GM12873 (cell line): Measurements from ENCODE around the gene ROR2.

Experiments
- TF ChIP-seq, protein P1 (sequence below): IDR thresholded peaks from 2 replicates; pipeline ENCODE4 v1.5.1; 2012; ENCODE audit warnings: low read depth, mild to moderate bottlenecking, moderate library complexity, low read length, control low read depth; ENCODE audit not compliant: insufficient read depth; ENCODE audit errors: missing control alignments

ROR2 gene

GRCh38 chr9:91842358-91843049 lies 107.5 kb downstream of the ROR2 start:
- TF ChIP-seq, protein P1, sequence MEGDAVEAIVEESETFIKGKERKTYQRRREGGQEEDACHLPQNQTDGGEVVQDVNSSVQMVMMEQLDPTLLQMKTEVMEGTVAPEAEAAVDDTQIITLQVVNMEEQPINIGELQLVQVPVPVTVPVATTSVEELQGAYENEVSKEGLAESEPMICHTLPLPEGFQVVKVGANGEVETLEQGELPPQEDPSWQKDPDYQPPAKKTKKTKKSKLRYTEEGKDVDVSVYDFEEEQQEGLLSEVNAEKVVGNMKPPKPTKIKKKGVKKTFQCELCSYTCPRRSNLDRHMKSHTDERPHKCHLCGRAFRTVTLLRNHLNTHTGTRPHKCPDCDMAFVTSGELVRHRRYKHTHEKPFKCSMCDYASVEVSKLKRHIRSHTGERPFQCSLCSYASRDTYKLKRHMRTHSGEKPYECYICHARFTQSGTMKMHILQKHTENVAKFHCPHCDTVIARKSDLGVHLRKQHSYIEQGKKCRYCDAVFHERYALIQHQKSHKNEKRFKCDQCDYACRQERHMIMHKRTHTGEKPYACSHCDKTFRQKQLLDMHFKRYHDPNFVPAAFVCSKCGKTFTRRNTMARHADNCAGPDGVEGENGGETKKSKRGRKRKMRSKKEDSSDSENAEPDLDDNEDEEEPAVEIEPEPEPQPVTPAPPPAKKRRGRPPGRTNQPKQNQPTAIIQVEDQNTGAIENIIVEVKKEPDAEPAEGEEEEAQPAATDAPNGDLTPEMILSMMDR = no peak

GRCh38 chr9:91841591-91841990 lies 108.4 kb downstream of the ROR2 start:
- TF ChIP-seq, protein P1 = no peak

GRCh38 chr9:91840882-91841281 lies 109.1 kb downstream of the ROR2 start:
- TF ChIP-seq, protein P1 = no peak

- TF ChIP-seq, protein P1 = no peak
Measured at GRCh38 chr9:91840469-91840868, 109.6 kb downstream of the ROR2 start.

DNA sequence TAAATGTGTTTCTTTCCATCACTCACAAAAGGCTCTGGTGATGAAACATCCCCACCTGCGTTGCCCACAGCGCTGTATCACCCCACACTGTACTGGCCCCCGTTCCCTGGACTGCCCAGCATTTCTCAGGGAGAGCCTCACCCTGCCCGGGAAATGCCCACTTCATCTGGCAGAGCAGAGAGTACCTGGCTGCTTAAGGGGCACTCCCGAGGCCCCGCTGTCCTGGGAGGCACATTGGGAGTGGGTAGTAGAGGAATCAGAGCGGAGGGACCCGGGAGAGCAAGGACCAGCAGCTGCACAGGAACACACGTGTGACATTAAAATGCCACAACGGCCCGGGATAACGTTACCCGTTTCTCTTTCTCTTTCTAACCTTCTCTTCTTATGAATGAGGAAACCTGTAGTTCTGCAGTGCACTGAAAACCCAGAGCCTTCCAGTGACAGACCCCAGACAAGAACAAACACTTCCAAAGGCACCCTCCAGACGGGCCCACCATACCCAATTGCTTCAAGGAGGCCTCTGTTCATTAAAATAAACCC lies 110.0 kb downstream of the ROR2 start:
- TF ChIP-seq, protein P1 = no peak

GRCh38 chr9:91837981-91838731 lies 111.9 kb downstream of the ROR2 start:
- TF ChIP-seq, protein P1 = no peak

- TF ChIP-seq, protein P1 = no peak
Measured at GRCh38 chr9:91836515-91836914, 113.5 kb downstream of the ROR2 start.
